ENCODE results near the gene DNAH11. TPM values are rescaled to one million over a fixed set of nuclear protein-coding genes. Genes with fewer than 3 reads are reported as not detected.

The DNAH11 gene
- total and polyA plus RNA-seq, 2 of the 4 experiments (the other 2 are of a cell fraction), result not detected

DNA sequence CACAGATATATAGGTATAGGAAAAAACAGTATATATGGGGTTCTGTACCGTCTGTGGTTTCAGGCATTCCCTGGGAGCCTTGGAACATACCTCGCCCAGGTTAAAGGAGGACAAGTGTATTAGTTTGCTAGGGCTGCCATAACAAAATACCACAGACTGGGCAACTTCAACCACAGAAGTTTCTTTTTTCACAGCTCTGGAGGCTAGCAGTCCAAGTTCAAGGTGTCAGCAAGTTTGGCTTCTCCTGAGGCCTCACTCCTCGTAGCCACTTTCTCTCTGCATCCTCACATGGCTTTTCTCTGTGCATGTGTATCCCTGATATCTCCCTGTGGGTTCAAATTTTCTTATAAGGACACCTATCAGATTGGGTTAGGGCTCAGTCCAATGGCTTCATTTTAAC, 189.1 kb downstream of the DNAH11 start:
- Histone ChIP-seq H2AK9ac (replicated peaks; ENCODE audit: low read depth, low read length, poor library complexity) (no peak overlapping the region), H3K9me3 (ENCODE audit: control insufficient read depth, insufficient read depth, low read length) (peaks cover 3% of the 10 kb centered on the region; the same call in 1 of the 2 replicates), H3K4me1 (ENCODE audit: control insufficient read depth, insufficient read depth, low read length) (no peaks in the 10 kb centered on the region), H4K20me1 (ENCODE audit: insufficient read depth, low read length) (no peaks in the 10 kb centered on the region), H3K56ac (ENCODE audit: extremely low read depth, insufficient read depth, low read length) (no peak overlapping the region), H3K14ac (replicated peaks; ENCODE audit: low read depth, low read length) (no peak overlapping the region), H3K79me1 (ENCODE audit: low read depth in 1 of 2, low read length in 2 of 2) (no peaks in the 10 kb centered on the region), H4K91ac (ENCODE audit: insufficient read depth, low read depth, low read length) (no peak overlapping the region), H4K5ac (ENCODE audit: low read depth, low read length) (no peak overlapping the region), H2BK20ac (ENCODE audit: low read depth, low read length) (no peak overlapping the region), H4K8ac (ENCODE audit: low read depth in 2 of 2, low read length in 2 of 2) (no peak overlapping the region), H2AK5ac (ENCODE audit: low read depth, low read length) (no peak overlapping the region), H2BK120ac (ENCODE audit: low read depth, low read length) (no peak overlapping the region), H3K4ac (ENCODE audit: low read depth, low read length) (no peak overlapping the region), H3K9ac (ENCODE audit: low read depth, low read length) (no peak overlapping the region), H3K9me1 (ENCODE audit: insufficient read depth, low read length) (no peaks in the 10 kb centered on the region), H3K23ac (ENCODE audit: low read depth, low read length) (no peak overlapping the region), H3K27me3 (ENCODE audit: control insufficient read depth, insufficient read depth, low read length) (no peaks in the 10 kb centered on the region), H2AFZ (replicated peaks; ENCODE audit: low read length, poor library complexity) (no peak overlapping the region), H3K36me3 (ENCODE audit: control insufficient read depth, insufficient read depth, low read length) (no peaks in the 10 kb centered on the region), H2BK15ac (ENCODE audit: low read depth, low read length) (no peak overlapping the region), H3K4me3 (ENCODE audit: insufficient read depth, low read depth, low read length) (no peak overlapping the region), H2BK5ac (ENCODE audit: low read depth, low read length, poor library complexity, severe bottlenecking) (no peak overlapping the region), H3K18ac (ENCODE audit: low read depth, low read length) (no peak overlapping the region), H3K4me2 (ENCODE audit: low read depth, low read length) (no peak overlapping the region), H3K27ac (ENCODE audit: insufficient read depth, low read length) (no peak overlapping the region)
- BruUV-seq (replicated peaks), result no TSS peak
- in situ Hi-C loops (cut with MboI; ENCODE audit: low sequenced_read_pairs) (no loop called here), dilution Hi-C loops (cut with HindIII; ENCODE audit: low sequenced_read_pairs, unreplicated experiment) (no loop called here), intact Hi-C loops (cut with micrococcal nuclease) (no loop called here)
- POLR2A ChIA-PET (ENCODE audit: unreplicated experiment), result no interaction called here
- TF ChIP-seq, protein P1, sequence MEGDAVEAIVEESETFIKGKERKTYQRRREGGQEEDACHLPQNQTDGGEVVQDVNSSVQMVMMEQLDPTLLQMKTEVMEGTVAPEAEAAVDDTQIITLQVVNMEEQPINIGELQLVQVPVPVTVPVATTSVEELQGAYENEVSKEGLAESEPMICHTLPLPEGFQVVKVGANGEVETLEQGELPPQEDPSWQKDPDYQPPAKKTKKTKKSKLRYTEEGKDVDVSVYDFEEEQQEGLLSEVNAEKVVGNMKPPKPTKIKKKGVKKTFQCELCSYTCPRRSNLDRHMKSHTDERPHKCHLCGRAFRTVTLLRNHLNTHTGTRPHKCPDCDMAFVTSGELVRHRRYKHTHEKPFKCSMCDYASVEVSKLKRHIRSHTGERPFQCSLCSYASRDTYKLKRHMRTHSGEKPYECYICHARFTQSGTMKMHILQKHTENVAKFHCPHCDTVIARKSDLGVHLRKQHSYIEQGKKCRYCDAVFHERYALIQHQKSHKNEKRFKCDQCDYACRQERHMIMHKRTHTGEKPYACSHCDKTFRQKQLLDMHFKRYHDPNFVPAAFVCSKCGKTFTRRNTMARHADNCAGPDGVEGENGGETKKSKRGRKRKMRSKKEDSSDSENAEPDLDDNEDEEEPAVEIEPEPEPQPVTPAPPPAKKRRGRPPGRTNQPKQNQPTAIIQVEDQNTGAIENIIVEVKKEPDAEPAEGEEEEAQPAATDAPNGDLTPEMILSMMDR (conservative IDR thresholded peaks at IDR 0.05; ENCODE audit: low read depth, low read length), result no peak
- TF ChIP-seq MAZ (IDR thresholded peaks at IDR 0.05; ENCODE audit: borderline replicate concordance, low read depth, low read length) (no peak), RAD21 (IDR thresholded peaks at IDR 0.05; ENCODE audit: low read length) (no peak), BHLHE40 (IDR thresholded peaks at IDR 0.05; ENCODE audit: low read depth, low read length) (no peak), SMC3 (IDR thresholded peaks at IDR 0.05; ENCODE audit: low read depth, low read length) (no peak), RCOR1 (IDR thresholded peaks at IDR 0.05; ENCODE audit: insufficient replicate concordance, low read length) (no peak), NFE2L2 (IDR thresholded peaks at IDR 0.05; ENCODE audit: low read depth, low read length) (no peak), ELK1 (IDR thresholded peaks at IDR 0.05; ENCODE audit: borderline replicate concordance, low read depth, low read length) (no peak), MXI1 (IDR thresholded peaks at IDR 0.05; ENCODE audit: borderline replicate concordance, low read depth, low read length) (no peak), CEBPB (IDR thresholded peaks at IDR 0.05; ENCODE audit: low read depth, low read length) (no peak), MAFK (IDR thresholded peaks at IDR 0.05; ENCODE audit: low read depth, low read length) (no peak), POLR2A (IDR thresholded peaks at IDR 0.05; ENCODE audit: low read depth, low read length) (no peak), CHD1 (IDR thresholded peaks at IDR 0.05; ENCODE audit: low read depth, low read length) (no peak), FOS (IDR thresholded peaks at IDR 0.05; ENCODE audit: low read depth, low read length) (no peak), RFX5 (IDR thresholded peaks at IDR 0.05; ENCODE audit: low read depth, low read length) (no peak)
- TF ChIP-seq, protein P2, sequence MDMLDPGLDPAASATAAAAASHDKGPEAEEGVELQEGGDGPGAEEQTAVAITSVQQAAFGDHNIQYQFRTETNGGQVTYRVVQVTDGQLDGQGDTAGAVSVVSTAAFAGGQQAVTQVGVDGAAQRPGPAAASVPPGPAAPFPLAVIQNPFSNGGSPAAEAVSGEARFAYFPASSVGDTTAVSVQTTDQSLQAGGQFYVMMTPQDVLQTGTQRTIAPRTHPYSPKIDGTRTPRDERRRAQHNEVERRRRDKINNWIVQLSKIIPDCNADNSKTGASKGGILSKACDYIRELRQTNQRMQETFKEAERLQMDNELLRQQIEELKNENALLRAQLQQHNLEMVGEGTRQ (IDR thresholded peaks at IDR 0.05; ENCODE audit: low read depth, low read length), result no peak
- DNase-seq (no peak), ATAC-seq (ENCODE audit: low read depth) (no peak)
- CTCF ChIA-PET, result no interaction called here
- no CpG with 5 or more reads among the region's 3 CpGs for WGBS, 2 experiments (ENCODE audit: extremely low coverage in 2 of 2, insufficient read length in 1 of 2)

All from IMR-90 (cell line).